ENCODE measurements around the gene MEIS1.
A peak's percentile ranks its signal among the peaks of the same experiment; 100 is the strongest.

The MEIS1 gene

DNA sequence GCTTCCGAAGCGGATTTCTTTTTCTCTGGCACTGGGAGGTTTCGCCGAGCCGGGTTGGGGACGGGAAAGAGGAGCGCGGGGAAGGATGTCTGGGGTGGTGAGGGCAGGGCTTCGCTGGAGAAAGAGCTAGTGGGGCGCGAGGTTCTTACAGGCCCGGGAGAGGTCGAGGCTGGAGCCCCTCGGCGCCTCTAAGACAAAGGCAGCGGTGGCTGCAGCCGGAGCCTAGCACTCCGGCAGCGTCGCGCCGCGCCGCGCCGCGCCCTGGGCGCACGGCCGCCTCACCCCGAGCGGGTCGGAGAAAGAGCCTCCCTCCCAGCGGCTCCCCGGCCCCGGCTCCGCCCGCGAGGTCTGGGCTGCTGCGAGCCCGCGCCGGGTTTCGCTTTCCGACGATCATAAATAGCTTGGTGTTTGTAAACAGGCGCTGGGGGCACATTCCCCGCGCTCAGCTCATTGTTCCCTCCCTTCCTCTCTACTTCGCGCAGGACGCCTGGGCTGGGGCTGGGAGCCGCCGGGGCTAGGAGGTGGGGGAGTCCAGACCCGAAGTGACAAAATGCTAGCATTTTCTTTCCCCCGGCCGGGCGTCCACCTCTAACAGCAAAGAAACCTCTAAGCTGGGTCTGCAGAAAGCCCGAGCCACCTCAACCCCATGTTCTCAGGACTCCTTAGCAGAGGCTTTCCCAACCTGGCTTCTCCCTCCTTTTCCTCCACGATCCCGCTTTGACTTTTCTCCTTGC is 813 bp upstream of the MEIS1 start:
- Histone ChIP-seq H3K27ac (peak overlapping the region; percentile 81), H3K4me3 (ENCODE audit: low read depth, low read length) (peak overlapping the region; percentile 65), H3K9me3 (ENCODE audit: severe bottlenecking) (no peaks in the 10 kb centered on the region), H3K27me3 (ENCODE audit: insufficient read depth, low read depth, severe bottlenecking) (no peaks in the 10 kb centered on the region), H3K36me3 (peaks cover under 1% of the 10 kb centered on the region)
- TF ChIP-seq, protein P1, sequence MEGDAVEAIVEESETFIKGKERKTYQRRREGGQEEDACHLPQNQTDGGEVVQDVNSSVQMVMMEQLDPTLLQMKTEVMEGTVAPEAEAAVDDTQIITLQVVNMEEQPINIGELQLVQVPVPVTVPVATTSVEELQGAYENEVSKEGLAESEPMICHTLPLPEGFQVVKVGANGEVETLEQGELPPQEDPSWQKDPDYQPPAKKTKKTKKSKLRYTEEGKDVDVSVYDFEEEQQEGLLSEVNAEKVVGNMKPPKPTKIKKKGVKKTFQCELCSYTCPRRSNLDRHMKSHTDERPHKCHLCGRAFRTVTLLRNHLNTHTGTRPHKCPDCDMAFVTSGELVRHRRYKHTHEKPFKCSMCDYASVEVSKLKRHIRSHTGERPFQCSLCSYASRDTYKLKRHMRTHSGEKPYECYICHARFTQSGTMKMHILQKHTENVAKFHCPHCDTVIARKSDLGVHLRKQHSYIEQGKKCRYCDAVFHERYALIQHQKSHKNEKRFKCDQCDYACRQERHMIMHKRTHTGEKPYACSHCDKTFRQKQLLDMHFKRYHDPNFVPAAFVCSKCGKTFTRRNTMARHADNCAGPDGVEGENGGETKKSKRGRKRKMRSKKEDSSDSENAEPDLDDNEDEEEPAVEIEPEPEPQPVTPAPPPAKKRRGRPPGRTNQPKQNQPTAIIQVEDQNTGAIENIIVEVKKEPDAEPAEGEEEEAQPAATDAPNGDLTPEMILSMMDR (IDR thresholded peaks at IDR 0.05; ENCODE audit: low read depth, low read length) = no peak
- peak; percentile 56 for DNase-seq

GRCh38 chr2:66435549-66435875 is 587 bp downstream of the MEIS1 start:
- TF ChIP-seq, protein P1 (IDR thresholded peaks at IDR 0.05; ENCODE audit: low read depth, low read length) = no peak
- H3K27ac ChIP-seq = peak overlapping the region; percentile 81
- DNase-seq = no peak
- no peaks in the 10 kb centered on the region for H3K9me3 ChIP-seq (ENCODE audit: severe bottlenecking)
- H3K27me3 ChIP-seq (ENCODE audit: insufficient read depth, low read depth, severe bottlenecking) = no peaks in the 10 kb centered on the region
- H3K36me3 ChIP-seq = peaks cover 7% of the 10 kb centered on the region
- peak overlapping the region; percentile 65 for H3K4me3 ChIP-seq (ENCODE audit: low read depth, low read length)

GRCh38 chr2:66435963-66436362 is 1.0 kb downstream of the MEIS1 start:
- TF ChIP-seq, protein P1 (IDR thresholded peaks at IDR 0.05; ENCODE audit: low read depth, low read length) = no peak
- Histone ChIP-seq H3K27me3 (ENCODE audit: insufficient read depth, low read depth, severe bottlenecking) (no peaks in the 10 kb centered on the region), H3K9me3 (ENCODE audit: severe bottlenecking) (no peaks in the 10 kb centered on the region), H3K27ac (peak overlapping the region; percentile 81), H3K4me3 (ENCODE audit: low read depth, low read length) (peak overlapping the region; percentile 65), H3K36me3 (peaks cover 7% of the 10 kb centered on the region)
- DNase-seq = no peak

- Histone ChIP-seq H3K27me3 (ENCODE audit: insufficient read depth, low read depth, severe bottlenecking) (no peaks in the 10 kb centered on the region), H3K27ac (no peak overlapping the region), H3K9me3 (ENCODE audit: severe bottlenecking) (no peaks in the 10 kb centered on the region), H3K4me3 (ENCODE audit: low read depth, low read length) (peak overlapping the region; percentile 65), H3K36me3 (peaks cover 7% of the 10 kb centered on the region)
- TF ChIP-seq, protein P1 (IDR thresholded peaks at IDR 0.05; ENCODE audit: low read depth, low read length) = no peak
- no peak for DNase-seq
Measured at GRCh38 chr2:66436581-66437001, 1.7 kb downstream of the MEIS1 start.

- TF ChIP-seq, protein P1 (IDR thresholded peaks at IDR 0.05; ENCODE audit: low read depth, low read length) = no peak
- DNase-seq = no peak
- Histone ChIP-seq H3K27ac (no peak overlapping the region), H3K36me3 (peaks cover 7% of the 10 kb centered on the region), H3K27me3 (ENCODE audit: insufficient read depth, low read depth, severe bottlenecking) (no peaks in the 10 kb centered on the region), H3K4me3 (ENCODE audit: low read depth, low read length) (no peak overlapping the region), H3K9me3 (ENCODE audit: severe bottlenecking) (no peaks in the 10 kb centered on the region)
Measured at GRCh38 chr2:66437109-66437690, 2.3 kb downstream of the MEIS1 start.
